Ovary (tissue), 3 donors: ENCODE data around the gene WDR17.

Source experiments
- CTCF ChIP-seq, 3 donors: fragments of 450-650 bp in 2 of 3; fragments of 200-600 bp in 1 of 3; IDR thresholded peaks; one replicate each; pipeline versions ENCODE4 v1.5.1 to v1.8.0; 2016 to 2022; ENCODE audit warnings: antibody characterized with exemption in 3 of 3, mild to moderate bottlenecking in 1 of 3
- EP300 ChIP-seq: sonication (generic); formaldehyde crosslinking; IDR thresholded peaks from one replicate; pipeline ENCODE4 v1.6.1; 2017; ENCODE audit warnings: antibody characterized with exemption
- POLR2A ChIP-seq: fragments of 450-650 bp; IDR thresholded peaks from one replicate; pipeline ENCODE4 v1.6.1; 2017; ENCODE audit warnings: antibody characterized with exemption, mild to moderate bottlenecking, moderate library complexity
- donor health status: DM: no; HTN: no; CAD: no.

DNA sequence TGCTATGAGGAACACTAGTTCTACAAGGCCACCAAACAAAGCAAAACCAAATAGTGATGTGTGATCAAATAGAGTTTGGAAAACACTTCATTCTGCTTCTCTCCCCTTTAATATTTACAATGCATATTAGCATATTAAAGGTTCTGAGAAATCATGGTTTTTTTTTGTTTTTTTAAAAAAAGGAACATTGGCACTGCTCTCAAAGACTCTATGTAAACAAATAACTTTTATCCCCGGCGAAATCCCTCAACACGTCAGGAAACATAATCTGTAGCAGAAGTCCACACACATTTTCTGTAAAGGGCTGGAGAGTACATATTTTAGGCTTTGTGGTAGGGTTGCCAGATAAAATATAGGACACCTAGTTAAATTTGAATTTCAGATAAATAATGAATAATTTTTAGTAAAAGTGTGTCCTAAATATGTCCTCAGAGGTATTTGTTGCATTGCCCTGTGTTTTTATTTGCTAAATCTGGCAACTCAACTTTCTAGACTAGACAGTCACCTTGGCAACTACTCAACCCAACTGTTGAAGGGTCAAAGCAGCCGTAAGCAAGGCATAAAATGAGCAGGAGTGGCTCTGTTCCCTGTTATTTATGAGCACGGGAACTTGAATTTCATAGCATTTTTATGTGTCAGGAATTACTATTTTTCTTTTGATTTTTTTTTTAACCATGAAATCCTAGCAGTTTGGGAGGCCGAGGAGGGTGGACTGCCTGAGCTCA lies 121.2 kb downstream of the WDR17 start:
- no peak for TF ChIP-seq CTCF (IDR thresholded peaks at IDR 0.05)
- no peak for TF ChIP-seq POLR2A
- TF ChIP-seq EP300: no peak
